Endothelial cell of umbilical vein (primary cell): ENCODE results near the gene POLR2E. TPM values are rescaled to one million over a fixed set of nuclear protein-coding genes. Genes with fewer than 3 reads are reported as not detected.

Experiments
- BruUV-seq: library from RNA; stranded (reverse); fragments of 400-500 nt; replicated peaks from 2 replicates; lab custom pipeline; 2021; lab: Mats Ljungman, UMichigan
- CTCF ChIA-PET: fragments of 300-600, 350-600 bp; sonication (Branson Sonifier 250); formaldehyde crosslinking; loops from one replicate; lab custom pipeline; 2021; ENCODE audit warnings: antibody characterized with exemption, inconsistent platforms; lab: Charles Lee
- POLR2A ChIA-PET: fragments of 300-600, 350-600 bp; sonication (Branson Sonifier 250); formaldehyde crosslinking; loops from one replicate; lab custom pipeline; 2021; ENCODE audit warnings: antibody characterized with exemption, inconsistent platforms; lab: Charles Lee
- DNase-seq: peaks from one replicate; pipeline ENCODE4 v3.0.0-alpha.2; 2011; ENCODE audit warnings: low read depth, low spot score
- FAIRE-seq: peaks from 2 replicates; lab custom pipeline; 2011; peaks lifted over from hg19 to GRCh38; lab: Jason Lieb, UNC
- H2AFZ ChIP-seq: 2 replicates; pipeline ENCODE4 v1.6.0; 2012; ENCODE audit warnings: low read depth, low read length, control low read depth, inconsistent platforms
- H3K27ac ChIP-seq: 2 replicates; pipeline ENCODE4 v1.5.1; 2011; ENCODE audit warnings: low read depth, mild to moderate bottlenecking, control low read depth, low read length, moderate library complexity; ENCODE audit not compliant: insufficient read depth
- H3K27me3 ChIP-seq, 2 experiments: 2 replicates each; pipeline versions ENCODE4 v1.6.0 to v1.6.1; 2011; ENCODE audit warnings: low read length in 2 of 2, mixed read lengths in 1 of 2; ENCODE audit not compliant: control insufficient read depth in 2 of 2, insufficient read depth in 2 of 2
- H3K36me3 ChIP-seq, 2 experiments: 2 replicates in 1 of 2; 3 replicates in 1 of 2; pipeline ENCODE4 v1.5.1; 2011; ENCODE audit warnings: low read length in 2 of 2, mild to moderate bottlenecking in 1 of 2, moderate library complexity in 1 of 2; ENCODE audit not compliant: control insufficient read depth in 2 of 2, insufficient read depth in 2 of 2; ENCODE audit errors: extremely low read depth in 1 of 2
- H3K4me1 ChIP-seq: 3 replicates; pipeline ENCODE4 v1.5.1; 2011; ENCODE audit warnings: mild to moderate bottlenecking, low read length; ENCODE audit not compliant: control insufficient read depth, insufficient read depth; ENCODE audit errors: extremely low read depth
- H3K4me2 ChIP-seq: 2 replicates; pipeline ENCODE4 v1.6.1; 2011; ENCODE audit warnings: low read length, control low read depth, mixed read lengths; ENCODE audit not compliant: insufficient read depth
- H3K4me3 ChIP-seq, 3 experiments: fragments of 200-600 bp in 1 of 3; sonication (generic), shearing (Covaris generic) in 1 of 3; replicated peaks in 1 of 3; 2 replicates each; pipeline ENCODE4 v1.5.1; 2011 to 2016; ENCODE audit warnings: control low read depth in 3 of 3, low read length in 3 of 3, mild to moderate bottlenecking in 2 of 3, inconsistent platforms in 1 of 3, low read depth in 1 of 3, moderate library complexity in 1 of 3; ENCODE audit not compliant: insufficient read depth in 1 of 3
- H3K79me2 ChIP-seq: 2 replicates; pipeline ENCODE4 v1.6.0; 2012; ENCODE audit warnings: low read length, inconsistent platforms; ENCODE audit not compliant: control insufficient read depth, insufficient read depth
- H3K9ac ChIP-seq: replicated peaks from 2 replicates; pipeline ENCODE3; 2011; ENCODE audit warnings: low read length, control low read depth; ENCODE audit not compliant: insufficient read depth; ENCODE audit errors: extremely low read depth
- H3K9me1 ChIP-seq: replicated peaks from 3 replicates; pipeline ENCODE4 v1.6.0; 2011; ENCODE audit warnings: mild to moderate bottlenecking, low read length; ENCODE audit not compliant: control insufficient read depth, insufficient read depth; ENCODE audit errors: extremely low read depth
- H3K9me3 ChIP-seq: replicated peaks from 2 replicates; pipeline ENCODE4 v1.5.1; 2012; ENCODE audit warnings: low read length, inconsistent platforms; ENCODE audit not compliant: control insufficient read depth, insufficient read depth
- H4K20me1 ChIP-seq: replicated peaks from 2 replicates; pipeline ENCODE3; 2011; ENCODE audit warnings: mild to moderate bottlenecking, low read length; ENCODE audit not compliant: control insufficient read depth, insufficient read depth; ENCODE audit errors: extremely low read depth
- EZH2 ChIP-seq: IDR thresholded peaks from 2 replicates; pipeline ENCODE4 v1.6.1; 2012; ENCODE audit warnings: borderline replicate concordance, low read depth, mild to moderate bottlenecking, moderate library complexity, low read length, inconsistent platforms; ENCODE audit not compliant: severe bottlenecking
- GATA2 ChIP-seq: IDR thresholded peaks from 2 replicates; pipeline ENCODE4 v1.7.0; 2011; ENCODE audit warnings: low read depth, mild to moderate bottlenecking, moderate library complexity, mixed read lengths, low read length; ENCODE audit not compliant: insufficient read length, insufficient read depth
- POLR2A ChIP-seq: IDR thresholded peaks from 2 replicates; pipeline ENCODE4 v1.6.1; 2012; ENCODE audit warnings: low read depth, mild to moderate bottlenecking, control low read depth, low read length
- dilution Hi-C: fragments of 300-500 bp; cut with MboI; formaldehyde crosslinking; loops from one replicate; pipeline ENCODE4 v1.15.0; 2019; ENCODE audit warnings: low sequenced_read_pairs; ENCODE audit not compliant: extremely low pct_ligation_motif_present
- intact Hi-C: fragments of 100-400 bp; cut with micrococcal nuclease; formaldehyde crosslinking; loops from one replicate; pipeline ENCODE4 v1.10.0; 2022
- polyA plus RNA-seq, 4 experiments: library from polyadenylated mRNA; depleted of rRNA in 3 of 4; stranded (reverse) in 3 of 4; unstranded in 1 of 4; fragments of >200 nt; gene quantifications; 2 replicates each; pipeline versions ENCODE4 v1.2.1 to v1.2.3, GENCODE V29; 2011 to 2012; ENCODE audit warnings: missing spikeins in 1 of 4
- total RNA-seq: library from RNA; stranded (reverse); gene quantifications from 2 replicates; pipeline ENCODE4 v1.2.3, GENCODE V29; 2021
- TF ChIP-seq, protein P1 (sequence below), 2 donors: IDR thresholded peaks; 1 replicate in 1 of 2; 2 replicates in 1 of 2; pipeline ENCODE4 v1.5.1; 2011; ENCODE audit warnings: low read length in 2 of 2, mild to moderate bottlenecking in 2 of 2, moderate library complexity in 2 of 2, control low read depth in 1 of 2, inconsistent platforms in 1 of 2, low read depth in 1 of 2; ENCODE audit not compliant: insufficient read depth in 1 of 2; ENCODE audit errors: extremely low read depth in 1 of 2
- TF ChIP-seq, protein P2 (sequence below): IDR thresholded peaks from 2 replicates; pipeline ENCODE4 v1.6.1; 2011; ENCODE audit not compliant: insufficient read depth, insufficient read length

POLR2E gene
- total and polyA plus RNA-seq, 2 donors (not counting 3 experiments of a cell fraction or from before 2014, with no cell fraction given) = 272 to 344 TPM

- no peaks in the 10 kb centered on the region for H3K9me3 ChIP-seq
- peaks cover 2% of the 10 kb centered on the region for H3K79me2 ChIP-seq
- H3K27ac ChIP-seq = no peak overlapping the region
- POLR2A ChIA-PET = no interaction called here
- no peak overlapping the region for H3K4me2 ChIP-seq
- intact Hi-C loops (no loop called here), dilution Hi-C loops (no loop called here)
- no peak for DNase-seq
- H2AFZ ChIP-seq = no peak overlapping the region
- CTCF ChIA-PET = no interaction called here
- BruUV-seq = TSS peak; percentile 9
- H3K9ac ChIP-seq = no peak overlapping the region
- no peaks in the 10 kb centered on the region for H3K27me3 ChIP-seq
- no peak overlapping the region for H3K4me3 ChIP-seq
- H4K20me1 ChIP-seq = no peaks in the 10 kb centered on the region
- no peak for FAIRE-seq
- TF ChIP-seq, protein P1, sequence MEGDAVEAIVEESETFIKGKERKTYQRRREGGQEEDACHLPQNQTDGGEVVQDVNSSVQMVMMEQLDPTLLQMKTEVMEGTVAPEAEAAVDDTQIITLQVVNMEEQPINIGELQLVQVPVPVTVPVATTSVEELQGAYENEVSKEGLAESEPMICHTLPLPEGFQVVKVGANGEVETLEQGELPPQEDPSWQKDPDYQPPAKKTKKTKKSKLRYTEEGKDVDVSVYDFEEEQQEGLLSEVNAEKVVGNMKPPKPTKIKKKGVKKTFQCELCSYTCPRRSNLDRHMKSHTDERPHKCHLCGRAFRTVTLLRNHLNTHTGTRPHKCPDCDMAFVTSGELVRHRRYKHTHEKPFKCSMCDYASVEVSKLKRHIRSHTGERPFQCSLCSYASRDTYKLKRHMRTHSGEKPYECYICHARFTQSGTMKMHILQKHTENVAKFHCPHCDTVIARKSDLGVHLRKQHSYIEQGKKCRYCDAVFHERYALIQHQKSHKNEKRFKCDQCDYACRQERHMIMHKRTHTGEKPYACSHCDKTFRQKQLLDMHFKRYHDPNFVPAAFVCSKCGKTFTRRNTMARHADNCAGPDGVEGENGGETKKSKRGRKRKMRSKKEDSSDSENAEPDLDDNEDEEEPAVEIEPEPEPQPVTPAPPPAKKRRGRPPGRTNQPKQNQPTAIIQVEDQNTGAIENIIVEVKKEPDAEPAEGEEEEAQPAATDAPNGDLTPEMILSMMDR (IDR thresholded peaks at IDR 0.05; ENCODE audit: extremely low read depth in 1 of 2, insufficient read depth in 1 of 2, low read depth in 1 of 2, low read length in 2 of 2) = no peak
- TF ChIP-seq GATA2 (no peak), POLR2A (no peak), EZH2 (no peak)
- TF ChIP-seq, protein P2, sequence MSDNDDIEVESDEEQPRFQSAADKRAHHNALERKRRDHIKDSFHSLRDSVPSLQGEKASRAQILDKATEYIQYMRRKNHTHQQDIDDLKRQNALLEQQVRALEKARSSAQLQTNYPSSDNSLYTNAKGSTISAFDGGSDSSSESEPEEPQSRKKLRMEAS = no peak
- no peaks in the 10 kb centered on the region for H3K9me1 ChIP-seq
- H3K4me1 ChIP-seq = no peaks in the 10 kb centered on the region
- peaks cover 9 to 26% of the 10 kb centered on the region in 2 experiments for H3K36me3 ChIP-seq
Measured at GRCh38 chr19:1087813-1088415, 7.3 kb downstream of the POLR2E start.

DNA sequence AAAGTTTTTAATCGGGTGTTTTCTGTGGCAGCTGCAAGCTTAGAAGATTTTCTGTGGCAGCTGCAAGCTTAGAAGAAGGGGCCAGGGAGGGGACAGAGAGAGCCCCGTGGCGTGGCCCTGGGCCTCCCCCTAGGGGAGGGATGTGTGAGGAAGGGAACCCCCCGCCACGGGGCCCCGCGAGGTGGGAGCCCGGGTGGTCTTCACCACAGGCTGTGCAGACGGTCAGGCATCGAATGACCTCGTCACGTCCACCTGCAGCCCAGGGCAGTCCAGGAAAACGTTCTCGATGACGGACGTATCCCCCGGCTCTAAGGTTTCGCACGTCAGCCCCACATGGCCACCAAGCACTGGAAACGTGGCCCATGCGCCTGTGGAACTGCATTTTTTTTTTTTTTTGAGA is 8.6 kb downstream of the POLR2E start:
- Histone ChIP-seq H3K9me1 (no peaks in the 10 kb centered on the region), H3K27me3 (no peaks in the 10 kb centered on the region), H3K4me2 (no peak overlapping the region), H2AFZ (no peak overlapping the region), H3K4me1 (no peaks in the 10 kb centered on the region), H3K36me3 (peaks cover 9 to 22% of the 10 kb centered on the region in 2 experiments), H4K20me1 (no peaks in the 10 kb centered on the region), H3K9me3 (no peaks in the 10 kb centered on the region), H3K27ac (no peak overlapping the region), H3K79me2 (no peaks in the 10 kb centered on the region), H3K9ac (no peak overlapping the region), H3K4me3 (no peak overlapping the region)
- TF ChIP-seq, protein P2 = no peak
- TF ChIP-seq POLR2A = peak; percentile 9
- no peak for DNase-seq
- dilution Hi-C loops = no loop called here
- no peak for FAIRE-seq
- ChIA-PET CTCF (interaction anchor here (0.9 to 1.7 kb wide), 2 partner anchors 21 to 27 kb away, joined by 3 to 4 read pairs; no protein-coding TSS in a partner anchor), POLR2A (no interaction called here)
- intact Hi-C loops = no loop called here
- BruUV-seq = no TSS peak
